Effector CD4-positive, alpha-beta T cell (primary cell): Measurements from ENCODE around the gene AP5S1.
A peak's percentile ranks its signal among the peaks of the same experiment; 100 is the strongest.
"Not testable (repeated sequence)": the region's sequence is repeated elsewhere in the genome, so short reads cannot be mapped to it uniquely, and the experiment has no call there.

Experiments
- DNase-seq: peaks from one replicate; pipeline ENCODE4 v3.0.0-alpha.2; 2020

AP5S1 gene

GRCh38 chr20:3794168-3794567, 26.2 kb upstream of the AP5S1 start:
- not testable (repeated sequence) for DNase-seq

GRCh38 chr20:3794701-3795420, 25.5 kb upstream of the AP5S1 start:
- DNase-seq = no peak

GRCh38 chr20:3795511-3796468, 24.6 kb upstream of the AP5S1 start, which contains the start of gene CDC25B:
TSS of gene CDC25B (plus strand) at chr20:3796310. CDS start at chr20:3796532, 222 bp downstream.
- peak; percentile 88 for DNase-seq

GRCh38 chr20:3796477-3797225, 23.7 kb upstream of the AP5S1 start:
- DNase-seq = no peak

GRCh38 chr20:3797226-3797545, 23.2 kb upstream of the AP5S1 start:
- no peak for DNase-seq

- DNase-seq = no peak
Measured at GRCh38 chr20:3797592-3798372, 22.6 kb upstream of the AP5S1 start.

GRCh38 chr20:3798373-3798768, 22.0 kb upstream of the AP5S1 start:
- DNase-seq = no peak

- DNase-seq = no peak
Measured at GRCh38 chr20:3798908-3799248, 21.5 kb upstream of the AP5S1 start.

GRCh38 chr20:3800256-3800877, 20.0 kb upstream of the AP5S1 start:
- no peak for DNase-seq

GRCh38 chr20:3800878-3801260, 19.5 kb upstream of the AP5S1 start:
- no peak for DNase-seq

GRCh38 chr20:3801299-3801698, 19.0 kb upstream of the AP5S1 start:
- no peak for DNase-seq

- no peak for DNase-seq
Measured at GRCh38 chr20:3801846-3802245, 18.5 kb upstream of the AP5S1 start.

GRCh38 chr20:3802524-3803239, 17.7 kb upstream of the AP5S1 start:
- DNase-seq = no peak

GRCh38 chr20:3803289-3803688, 17.1 kb upstream of the AP5S1 start:
- DNase-seq = no peak

- no peak for DNase-seq
Measured at GRCh38 chr20:3803854-3804253, 16.5 kb upstream of the AP5S1 start.

- no peak for DNase-seq
Measured at GRCh38 chr20:3804254-3804751, 16.0 kb upstream of the AP5S1 start.

GRCh38 chr20:3804781-3805180, 15.6 kb upstream of the AP5S1 start:
- DNase-seq = no peak

- no peak for DNase-seq
Measured at GRCh38 chr20:3808544-3808943, 11.8 kb upstream of the AP5S1 start.

GRCh38 chr20:3811467-3812258, 8.7 kb upstream of the AP5S1 start:
- DNase-seq = peak; percentile 91

GRCh38 chr20:3812259-3812681, 8.1 kb upstream of the AP5S1 start:
- no peak for DNase-seq
